HepG2 (cell line): Measurements from ENCODE around the gene GRIN3B. TPM values are rescaled to one million over a fixed set of nuclear protein-coding genes. Genes with fewer than 3 reads are reported as not detected.

ENCODE experiments used
- ARNT2 ChIP-seq: sonication (generic); formaldehyde crosslinking; IDR thresholded peaks from 2 replicates; pipeline ENCODE4 v1.8.0; 2022; ENCODE audit warnings: mild to moderate bottlenecking, low read depth, missing genetic modification reagents, moderate library complexity
- HMG20B ChIP-seq: conservative IDR thresholded peaks from 2 replicates; pipeline ENCODE4 v1.6.1; 2016; ENCODE audit warnings: missing genetic modification reagents, missing compliant biosample characterization
- IKZF4 ChIP-seq: sonication (generic); formaldehyde crosslinking; IDR thresholded peaks from 2 replicates; pipeline ENCODE4 v1.5.1; 2020; ENCODE audit warnings: borderline replicate concordance, mild to moderate bottlenecking, low read depth, missing genetic modification reagents; ENCODE audit errors: not compliant biosample characterization
- JDP2 ChIP-seq: sonication (generic); formaldehyde crosslinking; IDR thresholded peaks from 2 replicates; pipeline ENCODE4 v1.8.1; 2022; ENCODE audit warnings: missing genetic modification reagents, borderline replicate concordance
- KAT7 ChIP-seq: IDR thresholded peaks from 2 replicates; pipeline ENCODE4 v1.6.1; 2018; ENCODE audit warnings: borderline replicate concordance, missing compliant biosample characterization
- KLF6 ChIP-seq: IDR thresholded peaks from 2 replicates; pipeline ENCODE4 v1.8.0; 2016; ENCODE audit warnings: missing biosample characterization, missing genetic modification reagents
- MYNN ChIP-seq: sonication (generic); formaldehyde crosslinking; IDR thresholded peaks from 2 replicates; pipeline ENCODE4 v1.4.0; 2020; ENCODE audit warnings: mild to moderate bottlenecking, low read depth, missing genetic modification reagents
- NFE2 ChIP-seq: sonication (generic); formaldehyde crosslinking; IDR thresholded peaks from 2 replicates; pipeline ENCODE4 v1.4.0; 2020; ENCODE audit warnings: missing genetic modification reagents
- NFYC ChIP-seq: IDR thresholded peaks from 2 replicates; pipeline ENCODE4 v1.6.1; 2016; ENCODE audit warnings: missing genetic modification reagents, missing compliant biosample characterization
- NONO ChIP-seq, 2 experiments: fragments of 450-650 bp in 1 of 2; sonication (generic) in 1 of 2; formaldehyde crosslinking in 1 of 2; IDR thresholded peaks in 1 of 2; conservative IDR thresholded peaks in 1 of 2; 2 replicates each; pipeline versions ENCODE4 v1.6.1 to v1.8.0; 2017 to 2022; ENCODE audit warnings: mild to moderate bottlenecking in 1 of 2, missing genetic modification reagents in 1 of 2, moderate library complexity in 1 of 2
- PHF5A ChIP-seq: IDR thresholded peaks from one replicate; pipeline ENCODE4 v1.6.1; 2018; ENCODE audit warnings: low read depth, missing genetic modification reagents; ENCODE audit not compliant: unreplicated experiment
- RXRA ChIP-seq: sonication (generic); formaldehyde crosslinking; IDR thresholded peaks from 2 replicates; pipeline ENCODE4 v1.5.1; 2020; ENCODE audit warnings: missing genetic modification reagents
- SNAPC2 ChIP-seq: sonication (generic); formaldehyde crosslinking; IDR thresholded peaks from 2 replicates; pipeline ENCODE4 v1.8.1; 2022; ENCODE audit warnings: mild to moderate bottlenecking, missing genetic modification reagents
- ZNF263 ChIP-seq: sonication (generic); formaldehyde crosslinking; IDR thresholded peaks from 2 replicates; pipeline ENCODE4 v1.4.0; 2020; ENCODE audit warnings: missing genetic modification reagents
- ZNF431 ChIP-seq: sonication (generic); formaldehyde crosslinking; IDR thresholded peaks from 2 replicates; pipeline ENCODE4 v1.9.0; 2022; ENCODE audit warnings: missing genetic modification reagents, low read depth, mild to moderate bottlenecking, borderline replicate concordance
- ZNF724P ChIP-seq: sonication (generic); formaldehyde crosslinking; IDR thresholded peaks from 2 replicates; pipeline ENCODE4 v1.8.0; 2022; ENCODE audit warnings: missing genetic modification reagents, borderline replicate concordance
- polyA plus RNA-seq, 8 experiments: library from polyadenylated mRNA; depleted of rRNA in 3 of 8; stranded (reverse) in 7 of 8; unstranded in 1 of 8; fragments of >200 nt; fragmentation: Illumina TruSeq in 4 of 8; extraction: Trizol in 4 of 8; gene quantifications; 2 replicates each; pipeline versions ENCODE4 v1.2.1 to v1.2.3, GENCODE V29; 2011 to 2016; ENCODE audit warnings: low read depth in 4 of 8, missing spikeins in 1 of 8, mixed read lengths in 1 of 8; ENCODE audit not compliant: insufficient read depth in 1 of 8
- total RNA-seq, 5 experiments: library from RNA; depleted of rRNA; stranded (reverse); fragments of >200 nt; fragmentation: Illumina TruSeq; extraction: Trizol; gene quantifications; 2 replicates each; pipeline ENCODE4 v1.2.3, GENCODE V29; 2016; ENCODE audit warnings: low read depth in 1 of 5
- TF ChIP-seq, protein P1 (sequence below): sonication (generic); formaldehyde crosslinking; IDR thresholded peaks from 2 replicates; pipeline ENCODE4 v1.5.1; 2020; ENCODE audit warnings: mild to moderate bottlenecking, moderate library complexity, missing genetic modification reagents
- TF ChIP-seq, protein P2 (sequence below), 2 experiments: fragments of 450-650 bp in 1 of 2; sonication (generic) in 1 of 2; formaldehyde crosslinking in 1 of 2; IDR thresholded peaks; 2 replicates each; pipeline versions ENCODE4 v1.6.1 to v1.8.0; 2016 to 2022; ENCODE audit warnings: antibody characterized with exemption in 1 of 2, mild to moderate bottlenecking in 1 of 2, missing genetic modification reagents in 1 of 2

GRIN3B gene
- total and polyA plus RNA-seq, 2 of the 13 experiments (the other 11 are each of a cell fraction or from before 2014, with no cell fraction given) = 0.07 to 0.20 TPM

DNA sequence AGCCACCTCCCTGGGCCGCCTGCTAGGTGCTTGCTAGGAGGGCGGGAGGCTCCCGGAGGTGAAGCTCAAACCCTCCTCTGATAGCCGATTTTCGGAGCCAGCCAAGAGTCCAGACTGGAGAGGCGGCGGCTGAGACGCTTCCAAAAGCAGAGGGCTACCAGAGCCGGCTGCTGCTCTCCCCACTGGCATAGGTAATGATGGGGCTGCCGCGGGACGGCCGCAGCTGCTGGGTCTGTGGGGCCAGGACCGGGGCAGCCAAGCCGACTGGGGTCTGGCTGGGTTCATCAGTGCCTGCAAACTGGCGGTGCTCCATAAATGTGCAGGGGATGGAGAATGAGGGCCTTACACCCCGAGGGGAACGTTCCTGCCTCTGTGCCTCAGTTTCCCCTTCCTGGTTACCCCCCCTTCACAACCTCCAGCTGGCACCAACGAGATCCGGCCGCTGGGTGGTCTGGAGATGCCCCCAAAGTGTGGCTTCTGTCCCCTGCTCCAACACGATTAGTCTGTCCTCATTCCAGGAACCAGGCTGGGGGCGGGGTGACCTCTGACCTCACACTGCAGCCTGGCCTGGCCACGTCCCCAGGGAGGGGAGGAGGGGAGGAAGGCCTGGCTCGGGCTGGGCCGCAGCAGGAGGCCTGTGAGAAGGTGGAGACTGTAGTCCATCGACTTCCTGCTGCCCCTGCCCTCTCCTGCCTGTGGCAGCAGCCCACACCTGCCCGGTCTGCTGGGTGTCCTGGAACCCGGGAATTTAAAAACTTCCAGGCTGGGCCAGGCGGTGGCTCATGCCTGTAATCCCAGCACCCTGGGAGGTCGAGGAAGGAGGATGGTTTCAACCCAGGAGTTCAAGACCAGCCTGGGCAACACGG lies 19.9 kb upstream of the GRIN3B start (continued):
- peak; percentile 67; the same call in 1 of the 2 replicates for TF ChIP-seq ZNF724P
- TF ChIP-seq ARNT2 (CRISPR knock-in tag) = peak; percentile 77
- no peak for TF ChIP-seq JDP2 (CRISPR knock-in tag)
- TF ChIP-seq HMG20B (CRISPR knock-in tag) = 0 out of 2 replicates have a peak, but pooled peaks have one; percentile 27
- peak; percentile 82 for TF ChIP-seq ZNF263
- TF ChIP-seq IKZF4 (CRISPR knock-in tag) = peak; percentile 30
- TF ChIP-seq PHF5A (CRISPR knock-in tag) = no peak
- 0 out of 2 replicates have a peak, but pooled peaks have one; percentile 77 for TF ChIP-seq SNAPC2 (CRISPR knock-in tag)
- TF ChIP-seq ZNF431 (CRISPR knock-in tag) = peak; percentile 74
- TF ChIP-seq KAT7 (CRISPR knock-in tag) = peak; percentile 89; the same call in 1 of the 2 replicates
- peak; percentile 93 for TF ChIP-seq RXRA (CRISPR knock-in tag)
- TF ChIP-seq, protein P1, sequence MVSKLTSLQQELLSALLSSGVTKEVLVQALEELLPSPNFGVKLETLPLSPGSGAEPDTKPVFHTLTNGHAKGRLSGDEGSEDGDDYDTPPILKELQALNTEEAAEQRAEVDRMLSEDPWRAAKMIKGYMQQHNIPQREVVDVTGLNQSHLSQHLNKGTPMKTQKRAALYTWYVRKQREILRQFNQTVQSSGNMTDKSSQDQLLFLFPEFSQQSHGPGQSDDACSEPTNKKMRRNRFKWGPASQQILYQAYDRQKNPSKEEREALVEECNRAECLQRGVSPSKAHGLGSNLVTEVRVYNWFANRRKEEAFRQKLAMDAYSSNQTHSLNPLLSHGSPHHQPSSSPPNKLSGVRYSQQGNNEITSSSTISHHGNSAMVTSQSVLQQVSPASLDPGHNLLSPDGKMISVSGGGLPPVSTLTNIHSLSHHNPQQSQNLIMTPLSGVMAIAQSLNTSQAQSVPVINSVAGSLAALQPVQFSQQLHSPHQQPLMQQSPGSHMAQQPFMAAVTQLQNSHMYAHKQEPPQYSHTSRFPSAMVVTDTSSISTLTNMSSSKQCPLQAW (CRISPR knock-in tag) = peak; percentile 89
- TF ChIP-seq, protein P2, sequence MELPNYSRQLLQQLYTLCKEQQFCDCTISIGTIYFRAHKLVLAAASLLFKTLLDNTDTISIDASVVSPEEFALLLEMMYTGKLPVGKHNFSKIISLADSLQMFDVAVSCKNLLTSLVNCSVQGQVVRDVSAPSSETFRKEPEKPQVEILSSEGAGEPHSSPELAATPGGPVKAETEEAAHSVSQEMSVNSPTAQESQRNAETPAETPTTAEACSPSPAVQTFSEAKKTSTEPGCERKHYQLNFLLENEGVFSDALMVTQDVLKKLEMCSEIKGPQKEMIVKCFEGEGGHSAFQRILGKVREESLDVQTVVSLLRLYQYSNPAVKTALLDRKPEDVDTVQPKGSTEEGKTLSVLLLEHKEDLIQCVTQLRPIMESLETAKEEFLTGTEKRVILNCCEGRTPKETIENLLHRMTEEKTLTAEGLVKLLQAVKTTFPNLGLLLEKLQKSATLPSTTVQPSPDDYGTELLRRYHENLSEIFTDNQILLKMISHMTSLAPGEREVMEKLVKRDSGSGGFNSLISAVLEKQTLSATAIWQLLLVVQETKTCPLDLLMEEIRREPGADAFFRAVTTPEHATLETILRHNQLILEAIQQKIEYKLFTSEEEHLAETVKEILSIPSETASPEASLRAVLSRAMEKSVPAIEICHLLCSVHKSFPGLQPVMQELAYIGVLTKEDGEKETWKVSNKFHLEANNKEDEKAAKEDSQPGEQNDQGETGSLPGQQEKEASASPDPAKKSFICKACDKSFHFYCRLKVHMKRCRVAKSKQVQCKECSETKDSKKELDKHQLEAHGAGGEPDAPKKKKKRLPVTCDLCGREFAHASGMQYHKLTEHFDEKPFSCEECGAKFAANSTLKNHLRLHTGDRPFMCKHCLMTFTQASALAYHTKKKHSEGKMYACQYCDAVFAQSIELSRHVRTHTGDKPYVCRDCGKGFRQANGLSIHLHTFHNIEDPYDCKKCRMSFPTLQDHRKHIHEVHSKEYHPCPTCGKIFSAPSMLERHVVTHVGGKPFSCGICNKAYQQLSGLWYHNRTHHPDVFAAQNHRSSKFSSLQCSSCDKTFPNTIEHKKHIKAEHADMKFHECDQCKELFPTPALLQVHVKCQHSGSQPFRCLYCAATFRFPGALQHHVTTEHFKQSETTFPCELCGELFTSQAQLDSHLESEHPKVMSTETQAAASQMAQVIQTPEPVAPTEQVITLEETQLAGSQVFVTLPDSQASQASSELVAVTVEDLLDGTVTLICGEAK (IDR thresholded peaks at IDR 0.05) = no peak
- TF ChIP-seq, protein P2 (CRISPR knock-in tag; IDR thresholded peaks at IDR 0.05) = peak; percentile 70
- 0 out of 2 replicates have a peak, but pooled peaks have one; percentile 27 for TF ChIP-seq MYNN
- no peak for TF ChIP-seq NONO (IDR thresholded peaks at IDR 0.05)
- peak; percentile 92 for TF ChIP-seq NONO (CRISPR knock-in tag; conservative IDR thresholded peaks at IDR 0.05)
- no peak for TF ChIP-seq NFE2 (CRISPR knock-in tag)
- TF ChIP-seq KLF6 (CRISPR knock-in tag) = peak; percentile 62; the same call in 1 of the 2 replicates
- peak; percentile 37; the same call in 1 of the 2 replicates for TF ChIP-seq NFYC (CRISPR knock-in tag)
